Central memory CD8-positive, alpha-beta T cell (primary cell): ENCODE measurements around the gene JAK3.
A peak's percentile ranks its signal among the peaks of the same experiment; 100 is the strongest.
"Not testable (repeated sequence)": the region's sequence is repeated elsewhere in the genome, so short reads cannot be mapped to it uniquely, and the experiment has no call there.

Experiments
- ATAC-seq: fragments of 150-1000 bp; cut with Tn5 transposase; replicated peaks from 2 replicates; pipeline ENCODE4 v1.10.0; 2022; ENCODE audit warnings: mild to moderate bottlenecking, moderate FRiP score, moderate number of reproducible peaks; ENCODE audit not compliant: poor library complexity, severe bottlenecking; ENCODE audit errors: extremely low read depth
- DNase-seq, 2 donors: peaks; one replicate each; pipeline ENCODE4 v3.0.0; 2021; ENCODE audit warnings: low spot score in 2 of 2
- H3K27ac Mint-ChIP-seq: one replicate; pipeline ENCODE4 v1.8.0; 2022; ENCODE audit warnings: low read depth, mild to moderate bottlenecking, moderate library complexity, mixed read lengths
- H3K27me3 Mint-ChIP-seq: one replicate; pipeline ENCODE4 v1.8.0; 2022; ENCODE audit warnings: mixed read lengths
- H3K36me3 Mint-ChIP-seq: one replicate; pipeline ENCODE4 v1.8.0; 2022; ENCODE audit warnings: mild to moderate bottlenecking, moderate library complexity, mixed read lengths; ENCODE audit not compliant: insufficient read depth
- H3K4me1 Mint-ChIP-seq: one replicate; pipeline ENCODE4 v1.8.0; 2022; ENCODE audit warnings: mixed read lengths
- H3K4me3 Mint-ChIP-seq: one replicate; pipeline ENCODE4 v1.8.0; 2022; ENCODE audit warnings: mild to moderate bottlenecking, moderate library complexity, mixed read lengths
- H3K9me3 Mint-ChIP-seq: one replicate; pipeline ENCODE4 v1.8.0; 2022; ENCODE audit warnings: mixed read lengths

Gene JAK3

DNA sequence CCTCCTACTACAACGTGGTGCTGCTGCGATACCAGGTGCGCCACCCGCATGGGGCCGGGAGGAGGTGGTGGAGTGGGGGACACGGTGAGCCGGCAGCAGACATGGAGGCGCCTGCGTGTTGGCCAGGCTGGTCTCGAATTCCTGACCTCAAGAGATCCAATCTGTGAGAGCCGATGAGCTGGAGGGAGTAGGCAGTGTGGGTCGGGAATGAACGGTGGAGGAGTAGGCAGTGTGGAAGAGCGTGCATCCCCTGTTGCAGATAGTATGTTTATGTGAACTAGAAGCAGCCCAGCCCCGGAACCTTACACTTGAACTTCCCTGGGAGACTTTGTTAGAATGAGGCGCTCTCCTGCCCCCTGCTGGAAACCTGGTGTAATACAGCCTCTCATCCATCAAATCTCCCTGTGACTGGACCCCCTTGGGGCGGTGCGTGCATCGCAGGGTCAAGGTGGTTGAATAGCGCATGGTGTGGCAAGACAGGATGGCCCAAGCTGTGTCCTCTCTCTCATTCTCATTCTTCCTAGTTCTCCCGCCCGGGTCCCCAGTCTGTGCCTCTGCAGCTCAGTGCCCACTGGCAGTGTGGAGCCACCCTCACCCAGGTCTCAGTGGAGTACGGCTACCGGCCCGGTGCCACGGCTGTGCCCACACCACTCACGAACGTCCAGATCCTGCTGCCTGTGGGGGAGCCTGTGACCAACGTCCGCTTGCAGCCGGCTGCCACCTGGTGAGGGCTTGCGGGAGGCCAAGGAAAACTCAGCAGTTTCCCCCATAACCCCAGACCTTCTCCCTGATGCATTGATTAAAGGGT, 63.4 kb downstream of the JAK3 start:
- ATAC-seq (peak; percentile 40), DNase-seq (peak; percentile 48 to 73)
- Mint-ChIP-seq H3K27ac (no peak overlapping the region), H3K4me3 (no peak overlapping the region), H3K27me3 (no peaks in the 10 kb centered on the region), H3K36me3 (peaks cover 25% of the 10 kb centered on the region), H3K9me3 (no peaks in the 10 kb centered on the region), H3K4me1 (no peaks in the 10 kb centered on the region)

DNA sequence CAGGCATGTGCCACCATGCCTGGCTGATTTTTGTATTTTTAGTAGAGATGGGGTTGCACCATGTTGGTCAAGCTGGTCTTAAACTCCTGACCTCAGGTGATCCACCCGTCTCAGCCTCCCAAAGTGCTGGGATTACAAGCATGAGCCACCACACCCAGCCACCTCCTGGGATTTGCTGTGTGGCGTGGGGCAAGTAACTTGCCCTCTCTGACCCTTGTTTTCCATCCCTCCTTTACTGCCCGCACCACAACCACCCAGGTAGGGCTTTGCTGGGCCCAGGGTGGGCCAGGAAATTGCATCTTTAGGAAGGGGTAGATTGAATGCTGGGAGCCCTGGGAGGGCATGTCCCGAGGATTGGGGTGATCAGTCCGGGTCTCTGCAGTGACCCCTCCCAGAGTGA, 64.1 kb downstream of the JAK3 start:
- H3K4me3 Mint-ChIP-seq, H3K4me1 Mint-ChIP-seq, H3K27me3 Mint-ChIP-seq, DNase-seq, H3K9me3 Mint-ChIP-seq, H3K27ac Mint-ChIP-seq, ATAC-seq: not testable (repeated sequence)
- peaks cover 25% of the 10 kb centered on the region for H3K36me3 Mint-ChIP-seq

DNA sequence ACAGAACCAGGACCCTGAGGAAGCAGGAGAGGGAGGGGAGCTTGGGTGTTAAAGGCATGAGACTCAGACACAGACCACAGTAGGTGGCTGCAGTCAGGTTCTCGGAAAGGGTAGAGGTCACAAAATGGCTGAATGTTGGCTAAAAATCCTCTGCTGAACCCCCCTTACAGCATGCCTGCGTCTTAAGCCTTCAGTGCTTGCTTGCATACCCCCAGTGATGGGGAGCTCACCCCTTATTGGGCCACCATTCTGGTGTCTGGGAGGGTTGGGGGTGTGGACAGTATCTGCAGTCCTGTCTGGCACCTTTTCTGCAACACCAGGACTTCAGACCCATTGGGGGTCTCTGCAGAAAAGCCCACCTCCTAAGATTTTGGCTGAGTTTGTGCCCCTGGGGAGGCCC, 67.0 kb downstream of the JAK3 start:
- Mint-ChIP-seq H3K36me3 (peaks cover 25% of the 10 kb centered on the region), H3K4me3 (no peak overlapping the region), H3K4me1 (peaks cover 5% of the 10 kb centered on the region), H3K27ac (no peak overlapping the region), H3K27me3 (no peaks in the 10 kb centered on the region), H3K9me3 (no peaks in the 10 kb centered on the region)
- ATAC-seq = no peak
- no peak for DNase-seq

DNA sequence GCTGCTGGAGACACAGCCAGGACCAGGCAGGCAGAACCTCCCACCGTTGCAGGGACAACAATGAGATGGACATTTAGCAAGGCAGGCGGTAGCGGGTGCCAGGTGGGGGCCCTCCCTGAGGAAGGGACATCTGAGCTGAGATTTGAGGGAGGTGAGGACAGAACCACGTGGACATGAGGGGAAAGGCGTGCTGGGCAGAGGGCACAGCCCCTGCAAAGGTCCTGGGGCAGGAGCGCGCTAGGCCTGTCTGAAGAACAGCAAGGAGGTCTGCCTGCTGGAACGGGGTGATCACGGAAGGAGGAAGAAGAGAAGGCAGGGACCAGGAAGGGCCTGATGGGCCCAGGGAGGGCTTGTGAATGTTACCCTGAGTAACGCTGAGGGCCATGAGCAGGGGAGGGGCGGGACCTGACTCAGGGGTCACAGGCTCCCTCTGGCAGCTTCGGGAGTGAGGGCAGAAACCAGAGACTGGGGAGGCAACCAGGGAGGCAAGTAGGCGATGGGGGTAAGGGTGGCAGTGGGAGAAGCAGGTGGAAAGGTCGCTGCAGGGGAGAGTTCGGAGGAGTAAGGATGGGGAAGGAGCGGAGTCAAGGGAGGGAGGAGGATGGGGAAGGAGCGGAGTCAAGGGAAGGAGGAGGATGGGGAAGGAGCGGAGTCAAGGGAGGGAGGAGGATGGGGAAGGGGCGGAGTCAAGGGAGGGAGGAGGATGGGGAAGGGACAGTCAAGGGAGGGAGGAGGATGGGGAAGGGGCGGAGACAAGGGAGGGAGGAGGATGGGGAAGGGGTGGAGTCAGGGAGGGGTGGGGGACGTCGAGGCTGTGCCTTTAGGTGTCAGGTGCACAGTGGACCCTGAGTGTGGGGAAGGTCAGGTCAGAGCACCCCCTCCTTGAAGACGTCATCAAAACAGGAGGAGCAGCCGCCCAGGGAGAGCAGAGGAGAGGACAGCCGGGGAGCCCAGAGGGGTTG, 68.5 kb downstream of the JAK3 start:
- H3K4me3 Mint-ChIP-seq = no peak overlapping the region
- ATAC-seq = no peak
- H3K27ac Mint-ChIP-seq = peak overlapping the region; percentile 73
- peaks cover 15% of the 10 kb centered on the region for H3K36me3 Mint-ChIP-seq
- no peaks in the 10 kb centered on the region for H3K27me3 Mint-ChIP-seq
- H3K4me1 Mint-ChIP-seq = peaks cover 5% of the 10 kb centered on the region
- DNase-seq = no peak
- H3K9me3 Mint-ChIP-seq = no peaks in the 10 kb centered on the region

DNA sequence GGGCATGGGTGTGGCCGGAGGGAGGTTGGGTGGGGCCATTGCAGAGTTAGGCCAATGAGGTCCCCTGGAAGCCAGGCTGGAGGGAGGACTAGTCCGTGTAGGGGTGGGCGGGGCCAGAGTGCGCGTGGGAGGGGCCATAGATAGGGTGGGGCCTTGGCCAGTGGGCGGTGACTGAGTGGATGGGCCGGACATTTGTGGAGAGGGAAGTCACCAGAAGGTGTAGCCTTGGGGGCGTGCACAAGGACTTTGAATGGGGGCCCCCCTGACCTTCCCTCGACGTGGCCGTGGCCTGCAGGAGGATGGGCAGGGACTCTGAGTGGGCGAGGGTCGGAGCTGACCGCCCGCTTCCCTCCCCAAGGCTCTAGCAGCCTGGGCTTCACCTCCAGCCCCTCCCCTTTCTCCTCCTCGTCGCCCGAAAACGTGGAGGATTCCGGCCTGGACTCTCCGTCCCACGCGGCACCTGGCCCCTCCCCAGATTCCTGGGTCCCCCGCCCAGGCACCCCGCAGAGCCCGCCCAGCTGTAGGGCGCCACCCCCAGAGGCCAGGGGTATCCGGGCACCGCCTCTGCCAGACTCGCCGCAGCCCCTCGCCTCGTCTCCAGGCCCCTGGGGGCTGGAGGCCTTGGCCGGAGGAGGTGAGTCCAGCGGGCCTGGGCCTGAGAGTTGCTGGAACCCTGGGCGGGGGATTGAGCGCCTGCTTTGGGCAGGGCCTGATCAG, 69.4 kb downstream of the JAK3 start:
- Mint-ChIP-seq H3K4me1 (peaks cover 5% of the 10 kb centered on the region), H3K27ac (peak overlapping the region; percentile 73), H3K36me3 (peaks cover 12% of the 10 kb centered on the region), H3K9me3 (no peaks in the 10 kb centered on the region), H3K27me3 (no peaks in the 10 kb centered on the region), H3K4me3 (no peak overlapping the region)
- DNase-seq (no peak), ATAC-seq (no peak)

DNA sequence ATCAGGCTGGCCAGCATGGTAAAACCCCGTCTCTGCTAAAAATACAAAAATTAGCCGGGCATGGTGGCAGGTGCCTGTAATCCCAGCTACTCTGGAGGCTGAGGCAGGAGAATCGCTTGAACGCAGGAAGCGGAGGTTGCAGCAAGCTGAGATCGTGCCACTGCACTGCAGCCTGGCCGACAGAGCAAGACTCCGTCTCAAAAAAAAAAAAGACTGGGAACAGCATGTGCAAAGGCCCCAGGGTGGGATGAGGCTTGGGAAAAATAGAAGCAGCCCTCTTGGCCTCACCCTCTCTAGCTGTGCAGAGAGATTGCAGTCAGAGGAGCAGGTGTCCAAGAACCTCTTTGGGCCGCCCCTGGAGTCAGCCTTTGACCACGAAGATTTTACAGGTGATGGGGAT, 69.9 kb downstream of the JAK3 start:
- not testable (repeated sequence) for H3K4me1 Mint-ChIP-seq, H3K27me3 Mint-ChIP-seq, H3K4me3 Mint-ChIP-seq, DNase-seq, H3K9me3 Mint-ChIP-seq, ATAC-seq
- H3K27ac Mint-ChIP-seq = peak overlapping the region; percentile 36
- H3K36me3 Mint-ChIP-seq = peaks cover 15% of the 10 kb centered on the region

DNA sequence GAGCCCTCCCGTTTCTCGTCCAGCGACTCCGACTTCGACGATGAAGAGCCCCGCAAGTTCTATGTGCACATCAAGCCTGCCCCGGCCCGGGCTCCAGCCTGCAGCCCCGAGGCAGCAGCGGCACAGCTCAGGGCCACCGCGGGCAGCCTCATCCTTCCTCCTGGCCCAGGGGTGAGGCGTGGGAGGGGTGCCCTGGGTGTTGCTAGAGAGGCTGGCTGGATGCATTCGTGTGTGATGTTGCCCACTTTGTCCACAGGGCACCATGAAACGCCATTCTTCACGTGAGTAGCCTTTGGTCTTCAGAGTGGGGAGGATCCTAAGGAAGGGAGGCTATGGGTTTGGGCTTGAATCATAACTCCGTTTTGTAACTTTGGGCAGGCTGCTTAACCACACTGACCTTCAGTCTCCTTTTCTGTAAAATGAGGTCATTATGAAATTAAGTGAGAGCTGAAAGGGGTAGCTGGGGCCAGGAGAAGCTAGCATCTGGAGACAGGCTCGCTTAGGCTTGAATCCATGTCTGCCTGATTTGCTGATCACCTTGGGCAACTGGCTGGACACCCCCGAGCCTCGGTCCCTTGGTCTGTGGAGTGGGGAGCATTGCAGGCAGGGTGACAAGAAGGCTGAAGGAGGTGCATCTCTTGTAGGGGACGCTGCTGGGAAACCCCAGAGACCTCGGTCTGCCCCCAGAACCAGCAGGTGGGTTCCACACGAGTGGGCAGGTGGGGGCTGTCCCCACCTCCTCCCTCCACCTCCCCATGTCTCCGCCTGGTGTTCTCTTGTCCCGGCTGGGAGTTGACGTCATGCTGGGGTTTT, 71.6 kb downstream of the JAK3 start:
- ATAC-seq (peak; percentile 59), DNase-seq (no peak)

DNA sequence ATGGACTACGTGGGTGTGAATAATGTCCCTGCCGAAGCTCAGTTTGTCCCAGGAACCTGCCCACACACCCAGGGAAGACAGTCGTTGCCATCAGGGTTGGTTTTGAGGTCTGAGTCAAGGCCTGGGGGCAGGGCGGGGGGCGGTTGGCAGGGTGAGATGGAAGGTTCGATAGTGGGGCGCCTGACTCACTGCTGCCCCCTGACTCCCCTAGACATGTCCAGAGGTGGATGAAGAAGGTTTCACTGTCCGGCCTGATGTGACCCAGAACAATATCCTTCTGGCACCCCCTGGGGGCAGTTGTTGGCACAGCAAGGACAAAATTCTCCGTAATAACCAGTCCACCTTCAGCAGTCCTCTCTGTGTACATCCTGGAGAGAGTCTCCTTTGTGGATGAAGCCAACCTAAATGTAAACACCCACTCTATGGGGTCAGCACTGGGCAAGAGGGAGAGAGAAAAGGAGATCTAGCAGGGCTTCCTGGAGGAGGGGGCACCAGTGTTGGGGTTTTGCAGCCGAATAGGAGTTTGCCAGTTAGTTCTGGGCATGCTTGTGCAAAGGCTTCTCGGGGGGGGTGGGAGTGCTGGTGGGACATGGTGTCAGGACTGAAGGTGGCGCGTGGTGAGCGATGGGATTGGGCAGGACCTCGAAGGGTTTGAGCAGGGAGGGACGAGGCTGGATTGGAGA, 72.4 kb downstream of the JAK3 start:
- Mint-ChIP-seq H3K36me3 (peaks cover 26% of the 10 kb centered on the region), H3K27ac (no peak overlapping the region), H3K9me3 (no peaks in the 10 kb centered on the region), H3K27me3 (no peaks in the 10 kb centered on the region), H3K4me1 (peaks cover 5% of the 10 kb centered on the region), H3K4me3 (no peak overlapping the region)
- no peak for ATAC-seq
- DNase-seq = peak in 1 of 2 donors; percentile 25

More for the DNA sequence above, 71.6 kb downstream of the JAK3 start:
- peaks cover 5% of the 10 kb centered on the region for H3K4me1 Mint-ChIP-seq
- H3K36me3 Mint-ChIP-seq = peaks cover 19% of the 10 kb centered on the region
- H3K27me3 Mint-ChIP-seq = no peaks in the 10 kb centered on the region
- H3K9me3 Mint-ChIP-seq = no peaks in the 10 kb centered on the region
- no peak overlapping the region for H3K4me3 Mint-ChIP-seq
- no peak overlapping the region for H3K27ac Mint-ChIP-seq
